Measurements from ENCODE around the gene MYLK.

Gene MYLK

GRCh38 chr3:123636431-123636841 lies 247.7 kb downstream of the MYLK start:
- Histone ChIP-seq H3K4me3 (replicated peaks; ENCODE audit: low read depth, low read length) (no peak overlapping the region), H3K36me3 (ENCODE audit: control insufficient read depth, insufficient read depth, low read length) (no peaks in the 10 kb centered on the region), H3K27me3 (replicated peaks; ENCODE audit: control insufficient read depth, insufficient read depth, low read length) (no peaks in the 10 kb centered on the region; the same call in 1 of the 2 replicates)
- TF ChIP-seq CTCF (IDR thresholded peaks at IDR 0.05; ENCODE audit: insufficient read depth, low read length, poor library complexity, severe bottlenecking), result no peak
- DNase-seq (ENCODE audit: extremely low read depth, insufficient read length), result no peak

- H3K4me3 ChIP-seq (replicated peaks; ENCODE audit: low read depth, low read length), result no peak overlapping the region
- H3K36me3 ChIP-seq (ENCODE audit: control insufficient read depth, insufficient read depth, low read length), result no peaks in the 10 kb centered on the region
- DNase-seq (ENCODE audit: extremely low read depth, insufficient read length), result no peak
- TF ChIP-seq CTCF (IDR thresholded peaks at IDR 0.05; ENCODE audit: insufficient read depth, low read length, poor library complexity, severe bottlenecking), result no peak
- no peaks in the 10 kb centered on the region; the same call in 1 of the 2 replicates for H3K27me3 ChIP-seq (replicated peaks; ENCODE audit: control insufficient read depth, insufficient read depth, low read length)
Observed at GRCh38 chr3:123635717-123636116, 248.4 kb downstream of the MYLK start.

GRCh38 chr3:123635217-123635616 lies 248.9 kb downstream of the MYLK start:
- no peak for DNase-seq (ENCODE audit: extremely low read depth, insufficient read length)
- TF ChIP-seq CTCF (IDR thresholded peaks at IDR 0.05; ENCODE audit: insufficient read depth, low read length, poor library complexity, severe bottlenecking), result no peak
- H3K27me3 ChIP-seq (replicated peaks; ENCODE audit: control insufficient read depth, insufficient read depth, low read length), result no peaks in the 10 kb centered on the region; the same call in 1 of the 2 replicates
- no peaks in the 10 kb centered on the region for H3K36me3 ChIP-seq (ENCODE audit: control insufficient read depth, insufficient read depth, low read length)
- no peak overlapping the region for H3K4me3 ChIP-seq (replicated peaks; ENCODE audit: low read depth, low read length)

GRCh38 chr3:123634149-123635051 lies 249.7 kb downstream of the MYLK start:
- Histone ChIP-seq H3K4me3 (replicated peaks; ENCODE audit: low read depth, low read length) (no peak overlapping the region), H3K36me3 (ENCODE audit: control insufficient read depth, insufficient read depth, low read length) (no peaks in the 10 kb centered on the region), H3K27me3 (replicated peaks; ENCODE audit: control insufficient read depth, insufficient read depth, low read length) (no peaks in the 10 kb centered on the region; the same call in 1 of the 2 replicates)
- DNase-seq (ENCODE audit: extremely low read depth, insufficient read length), result no peak
- TF ChIP-seq CTCF (IDR thresholded peaks at IDR 0.05; ENCODE audit: insufficient read depth, low read length, poor library complexity, severe bottlenecking), result no peak

- no peak for TF ChIP-seq CTCF (IDR thresholded peaks at IDR 0.05; ENCODE audit: insufficient read depth, low read length, poor library complexity, severe bottlenecking)
- H3K36me3 ChIP-seq (ENCODE audit: control insufficient read depth, insufficient read depth, low read length), result no peaks in the 10 kb centered on the region
Observed at GRCh38 chr3:123633530-123633929, 250.6 kb downstream of the MYLK start.

More at GRCh38 chr3:123633530-123633929, 250.6 kb downstream of the MYLK start:
- Histone ChIP-seq H3K4me3 (replicated peaks; ENCODE audit: low read depth, low read length) (no peak overlapping the region), H3K27me3 (replicated peaks; ENCODE audit: control insufficient read depth, insufficient read depth, low read length) (no peaks in the 10 kb centered on the region)
- DNase-seq (ENCODE audit: extremely low read depth, insufficient read length), result no peak

Measured in GM06990 (cell line).